K562 (cell line): ENCODE results near the gene JAKMIP1. TPM values are rescaled to one million over a fixed set of nuclear protein-coding genes. Genes with fewer than 3 reads are reported as not detected.

ENCODE experiments used
- BACH1 ChIP-seq: fragments of 200-800 bp; sonication (Bioruptor generic); IDR thresholded peaks from 2 replicates; pipeline ENCODE4 v1.6.1; 2016; ENCODE audit warnings: missing genetic modification characterization, missing compliant biosample characterization
- BHLHE40 ChIP-seq: IDR thresholded peaks from 2 replicates; pipeline ENCODE4 v1.6.1; 2011; ENCODE audit warnings: low read length, improper control_type of control experiment
- BRF1 ChIP-seq: IDR thresholded peaks from 3 replicates; pipeline ENCODE4 v1.6.1; 2011; ENCODE audit warnings: borderline replicate concordance, mild to moderate bottlenecking; ENCODE audit not compliant: insufficient read length; ENCODE audit errors: extremely low read depth
- CREB5 ChIP-seq: fragments of 250-450 bp; sonication (Bioruptor Pico); IDR thresholded peaks from 2 replicates; pipeline ENCODE4 v1.5.0; 2020; ENCODE audit warnings: mild to moderate bottlenecking
- CTCF ChIP-seq, 3 experiments: IDR thresholded peaks in 2 of 3; conservative IDR thresholded peaks in 1 of 3; 2 replicates each; pipeline ENCODE4 v1.5.1; 2011 to 2012; ENCODE audit warnings: low read length in 3 of 3, mild to moderate bottlenecking in 3 of 3, control low read depth in 2 of 3, improper control_type of control experiment in 1 of 3, inconsistent platforms in 1 of 3, low read depth in 1 of 3, mixed read lengths in 1 of 3, moderate library complexity in 1 of 3; ENCODE audit not compliant: insufficient read depth in 2 of 3
- FOXM1 ChIP-seq, 2 experiments: fragments of 450-650 bp in 1 of 2; sonication (generic) in 1 of 2; formaldehyde crosslinking in 1 of 2; IDR thresholded peaks; 2 replicates each; pipeline versions ENCODE4 v1.6.1 to v1.9.0; 2017 to 2022; ENCODE audit warnings: low read depth in 2 of 2, mild to moderate bottlenecking in 2 of 2, missing genetic modification reagents in 1 of 2, moderate library complexity in 1 of 2
- HINFP ChIP-seq: fragments of 450-650 bp; conservative IDR thresholded peaks from 2 replicates; pipeline ENCODE4 v1.6.1; 2016; ENCODE audit warnings: missing genetic modification characterization, low read depth, mild to moderate bottlenecking, control low read depth, missing compliant biosample characterization
- JUND ChIP-seq, 2 experiments: IDR thresholded peaks; 2 replicates in 1 of 2; 3 replicates in 1 of 2; pipeline ENCODE4 v1.6.1; 2011; ENCODE audit warnings: borderline replicate concordance in 2 of 2, low read depth in 2 of 2, low read length in 2 of 2, improper control_type of control experiment in 1 of 2, missing biosample characterization in 1 of 2, missing genetic modification characterization in 1 of 2, missing genetic modification reagents in 1 of 2
- KLF6 ChIP-seq: fragments of 250-450 bp; sonication (Bioruptor Pico); IDR thresholded peaks from 2 replicates; pipeline ENCODE4 v1.4.0; 2020; ENCODE audit warnings: mild to moderate bottlenecking, moderate library complexity, borderline replicate concordance
- NFYB ChIP-seq: IDR thresholded peaks from 2 replicates; pipeline ENCODE4 v1.6.1; 2011; ENCODE audit warnings: mild to moderate bottlenecking, moderate library complexity; ENCODE audit not compliant: insufficient read length; ENCODE audit errors: extremely low read depth
- SIN3A ChIP-seq, 2 experiments: fragments of 150-350 bp in 1 of 2; IDR thresholded peaks; 2 replicates each; pipeline ENCODE4 v1.6.1; 2011 to 2016; ENCODE audit warnings: borderline replicate concordance in 2 of 2, low read depth in 2 of 2, low read length in 2 of 2, mild to moderate bottlenecking in 2 of 2, moderate library complexity in 2 of 2; ENCODE audit not compliant: control insufficient read depth in 1 of 2
- SMAD3 ChIP-seq: fragments of 450-650 bp; formaldehyde crosslinking; conservative IDR thresholded peaks from 2 replicates; pipeline ENCODE4 v1.4.0; 2020; ENCODE audit warnings: mild to moderate bottlenecking
- SMAD4 ChIP-seq: fragments of 250-450 bp; sonication (Bioruptor Pico); conservative IDR thresholded peaks from 2 replicates; pipeline ENCODE4 v1.8.0; 2021; ENCODE audit warnings: inconsistent platforms, mild to moderate bottlenecking, moderate library complexity
- SMC3 ChIP-seq: conservative IDR thresholded peaks from 2 replicates; pipeline ENCODE4 v1.6.1; 2011; ENCODE audit warnings: low read depth, low read length, improper control_type of control experiment; ENCODE audit not compliant: insufficient read depth
- ZBTB33 ChIP-seq: sonication (generic); formaldehyde crosslinking; IDR thresholded peaks from 2 replicates; pipeline ENCODE4 v1.8.1; 2023; ENCODE audit warnings: mild to moderate bottlenecking, missing genetic modification reagents
- ZNF277 ChIP-seq: fragments of 250-450 bp; sonication (Bioruptor Pico); IDR thresholded peaks from 2 replicates; pipeline ENCODE4 v1.8.0; 2022; ENCODE audit warnings: inconsistent platforms, mild to moderate bottlenecking, moderate library complexity, borderline replicate concordance
- ZNF347 ChIP-seq: fragments of 450-650 bp; formaldehyde crosslinking; IDR thresholded peaks from 2 replicates; pipeline ENCODE4 v1.4.0; 2020; ENCODE audit warnings: low read depth, mild to moderate bottlenecking, moderate library complexity
- polyA plus RNA-seq, 8 experiments: library from polyadenylated mRNA; depleted of rRNA in 4 of 8; stranded (reverse) in 5 of 8; unstranded in 3 of 8; fragments of >200 nt; fragmentation: Nextera tagmentation in 2 of 8; fragmentation: Illumina TruSeq in 1 of 8; extraction: Ambion mirVana in 2 of 8; extraction: Trizol in 1 of 8; gene quantifications; 2 replicates each; pipeline versions ENCODE4 v1.2.1 to v1.2.3, GENCODE V29; 2011 to 2014; ENCODE audit warnings: inconsistent platforms in 1 of 8, missing spikeins in 1 of 8
- total RNA-seq, 7 experiments: library from RNA; depleted of rRNA in 6 of 7; stranded (reverse); fragments of >200 nt in 6 of 7; fragmentation: Illumina TruSeq in 2 of 7; extraction: Trizol in 2 of 7; gene quantifications; 2 replicates each; pipeline versions ENCODE4 v1.2.1 to v1.2.3, GENCODE V29; 2011 to 2021; ENCODE audit warnings: low replicate concordance in 1 of 7

Gene JAKMIP1
- total and polyA plus RNA-seq, 9 of the 15 experiments (the other 6 are each of a cell fraction or from before 2014, with no cell fraction given), result not detected

GRCh38 chr4:6192245-6192644 is 8.1 kb downstream of the JAKMIP1 start (continued):
- TF ChIP-seq SIN3A (IDR thresholded peaks at IDR 0.05; ENCODE audit: borderline replicate concordance in 2 of 2, control insufficient read depth in 1 of 2, low read depth in 2 of 2, low read length in 2 of 2) (no peak), BRF1 (no peak), BACH1 (no peak), ZBTB33 (no peak), JUND (IDR thresholded peaks at IDR 0.05; ENCODE audit: borderline replicate concordance, low read depth, low read length) (no peak), JUND (tag; IDR thresholded peaks at IDR 0.05; ENCODE audit: borderline replicate concordance, low read depth, low read length) (peak; percentile 50; the same call in 2 of the 3 replicates), SMAD4 (no peak), HINFP (no peak), SMC3 (no peak), NFYB (no peak), CTCF (IDR thresholded peaks at IDR 0.05 in 2 of 3, conservative IDR thresholded peaks at IDR 0.05 in 1 of 3; ENCODE audit: insufficient read depth in 2 of 3, low read depth in 1 of 3, low read length in 3 of 3) (peak; percentile 33 to 78 (median 39); a peak in 4 of 6 replicates), CREB5 (CRISPR knock-in tag) (no peak), KLF6 (CRISPR knock-in tag) (no peak), SMAD3 (CRISPR knock-in tag) (no peak), ZNF347 (CRISPR knock-in tag) (no peak), FOXM1 (IDR thresholded peaks at IDR 0.05; ENCODE audit: low read depth) (no peak), FOXM1 (CRISPR knock-in tag; IDR thresholded peaks at IDR 0.05; ENCODE audit: low read depth) (no peak), ZNF277 (CRISPR knock-in tag) (no peak), BHLHE40 (no peak)
